NCI-H146 treated with DMSO at 0.1 percent for 48 hours (cell line): ENCODE measurements around the gene PREX1.
A peak's percentile ranks its signal among the peaks of the same experiment; 100 is the strongest.
"Not testable (repeated sequence)": the region's sequence is repeated elsewhere in the genome, so short reads cannot be mapped to it uniquely, and the experiment has no call there.

Source experiments
- DNase-seq: peaks from one replicate; lab custom pipeline; 2025; ENCODE audit not compliant: unreplicated experiment; lab: John Stamatoyannopoulos, UW

PREX1 gene

GRCh38 chr20:48827855-48828733 is at the start of gene PREX1:
TSS of gene PREX1 (minus strand) at chr20:48827999. CDS start at chr20:48827860, 139 bp downstream.
- peak; percentile 59 for DNase-seq

- DNase-seq, result no peak
Measured at GRCh38 chr20:48877304-48877703, 49.5 kb upstream of the PREX1 start.

GRCh38 chr20:48875914-48876240 is 48.1 kb upstream of the PREX1 start:
- DNase-seq, result no peak

DNA sequence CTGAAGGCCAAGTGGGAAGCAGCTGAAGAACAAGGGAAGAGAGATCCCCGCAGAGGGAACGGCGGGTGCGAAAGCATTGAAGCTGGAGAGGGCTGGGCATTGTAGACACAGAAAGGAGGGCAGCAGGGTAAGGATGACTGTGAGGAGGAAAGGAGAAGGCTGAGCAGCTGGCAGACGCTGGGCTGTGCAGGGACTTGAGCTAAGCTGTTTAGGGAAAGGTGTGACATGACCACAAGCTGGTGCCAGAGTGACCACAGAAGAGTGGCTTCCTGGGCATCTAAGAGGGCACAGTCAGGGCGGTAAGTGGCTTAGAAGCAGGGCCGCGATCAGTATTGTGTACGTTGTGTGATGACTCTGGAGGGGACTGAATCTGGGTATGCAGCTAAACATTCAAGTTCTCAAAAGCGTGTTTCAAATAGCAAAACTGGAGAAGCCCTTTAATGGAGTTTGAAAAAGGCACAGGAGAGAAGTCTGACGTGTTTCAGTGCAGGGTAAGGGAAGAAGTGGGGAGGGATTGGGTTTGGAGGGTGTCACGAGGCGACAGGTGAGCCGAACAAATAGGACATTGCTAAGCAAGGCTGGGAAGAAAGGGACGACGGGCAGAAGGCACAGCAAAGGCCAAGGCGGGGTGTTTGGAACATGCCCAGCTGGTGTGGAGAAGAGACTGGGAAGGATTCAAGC is 47.6 kb upstream of the PREX1 start:
- no peak for DNase-seq

DNA sequence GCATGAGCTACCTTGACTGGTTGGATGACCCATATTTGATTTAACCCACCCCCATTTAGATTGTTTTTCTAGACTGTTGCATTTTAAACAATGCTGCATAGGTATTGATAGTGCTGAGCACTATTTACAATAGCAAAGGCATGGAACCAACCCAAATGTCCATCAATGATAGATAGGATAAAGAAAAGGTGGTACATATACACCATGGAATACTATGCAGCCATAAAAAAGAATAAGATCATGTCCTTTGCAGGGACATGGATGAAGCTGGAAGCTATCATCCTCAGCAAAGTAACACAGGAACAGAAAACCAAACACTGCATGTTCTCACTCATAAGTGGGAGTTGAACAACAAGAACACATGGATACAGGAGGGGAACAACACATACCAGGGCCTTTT is 41.6 kb upstream of the PREX1 start:
- DNase-seq, result not testable (repeated sequence)

- no peak for DNase-seq
Measured at GRCh38 chr20:48866936-48867335, 39.1 kb upstream of the PREX1 start.

DNA sequence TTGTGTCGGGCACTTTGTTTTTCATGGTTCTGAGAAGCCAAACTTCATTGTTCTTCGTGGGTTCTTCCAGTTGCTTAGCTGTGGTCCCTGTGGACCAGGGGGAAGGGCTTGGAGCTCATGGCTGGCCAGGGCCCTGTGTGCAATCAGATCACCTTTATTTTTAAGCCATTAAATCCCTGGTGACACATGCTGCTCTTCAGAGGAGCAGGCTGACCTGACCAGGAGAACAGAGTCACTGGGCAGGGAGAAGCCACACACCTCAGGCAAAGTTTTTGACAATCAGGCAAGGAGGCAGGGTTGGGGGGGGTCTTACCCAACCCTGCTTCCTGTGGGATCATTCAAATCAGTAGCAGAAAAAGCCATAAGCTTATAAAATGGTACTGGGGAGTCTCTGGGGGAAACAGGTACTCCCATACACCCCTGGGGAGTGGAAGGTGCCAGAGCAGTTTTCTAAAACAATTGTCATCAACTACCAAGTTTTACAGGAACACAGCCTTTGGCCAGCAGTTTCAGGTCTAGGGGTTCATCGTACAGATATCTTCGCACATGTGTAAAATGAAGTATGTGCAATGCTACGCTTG is 37.0 kb upstream of the PREX1 start:
- DNase-seq, result no peak

- DNase-seq, result no peak
Measured at GRCh38 chr20:48864254-48864653, 36.5 kb upstream of the PREX1 start.

DNA sequence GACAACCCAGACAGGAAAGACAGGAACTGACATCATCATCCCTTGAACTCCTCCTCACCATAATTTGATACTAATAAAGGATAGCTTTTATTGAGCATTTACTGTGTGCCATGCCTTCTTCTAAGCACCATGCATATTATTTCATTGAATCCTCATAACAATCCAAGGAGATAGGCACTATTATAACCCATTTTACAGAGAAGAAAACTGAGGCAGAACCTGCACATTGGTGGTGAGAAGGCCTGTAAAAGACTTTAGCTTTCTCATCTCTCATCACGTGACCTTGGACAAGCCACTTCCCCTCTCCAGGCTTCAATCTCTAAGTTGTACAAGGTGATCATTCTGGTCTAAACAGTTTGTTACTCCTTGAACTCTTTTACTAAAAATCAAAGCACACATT is 34.5 kb upstream of the PREX1 start:
- DNase-seq, result no peak

DNA sequence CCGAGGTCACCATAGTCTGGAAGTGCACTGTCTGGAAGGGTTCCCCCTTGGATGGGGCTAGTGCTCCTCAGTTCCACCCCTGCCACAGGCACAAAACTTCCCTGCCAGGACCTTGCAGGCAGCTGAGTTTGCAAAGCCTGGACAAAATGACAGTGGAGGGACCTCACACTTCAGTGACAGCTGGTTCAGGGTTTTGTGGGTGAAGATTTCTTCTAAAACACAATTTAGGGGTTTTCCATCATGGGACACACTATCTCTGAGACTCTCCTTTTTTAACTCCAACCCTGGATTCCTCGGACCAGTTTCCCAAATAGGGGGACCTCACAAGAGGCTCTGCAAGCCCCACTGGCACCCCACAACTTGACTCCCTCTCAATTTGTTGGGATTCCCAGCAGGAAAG is 33.6 kb upstream of the PREX1 start:
- DNase-seq, result no peak

DNA sequence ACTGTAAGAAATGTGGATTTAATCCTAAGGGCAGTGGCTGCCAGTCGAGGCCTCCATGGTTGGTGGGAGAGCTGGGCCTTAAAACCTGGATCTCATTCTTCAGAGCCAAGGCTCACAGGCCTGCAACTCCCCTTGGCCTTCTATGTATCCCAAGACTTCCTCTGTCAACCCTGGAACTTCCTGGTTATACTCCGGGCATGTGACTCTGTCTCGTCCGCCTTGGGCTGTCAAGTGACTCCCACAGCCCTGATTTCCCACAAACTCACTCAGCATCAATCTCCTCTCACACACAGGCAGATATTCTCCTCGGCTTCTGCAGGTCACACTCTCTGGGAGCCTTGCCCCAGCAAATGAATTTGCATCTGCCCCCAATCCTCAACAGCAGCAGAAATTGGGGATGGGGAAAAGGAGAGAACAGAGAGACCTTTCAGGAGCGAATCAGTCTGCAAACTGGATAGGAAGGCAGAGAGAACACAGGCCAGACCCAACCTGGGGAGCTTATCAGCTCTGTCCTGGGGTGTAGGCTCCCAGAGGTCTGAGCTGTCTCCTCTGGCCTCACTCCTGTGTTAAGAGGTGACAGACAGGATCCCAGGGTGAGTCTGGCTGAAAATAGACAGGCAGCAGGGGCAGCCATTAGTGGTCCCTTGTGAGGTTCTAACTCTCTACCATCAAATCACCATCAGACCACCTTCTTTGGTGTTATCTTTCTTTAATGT is 30.4 kb upstream of the PREX1 start:
- DNase-seq, result no peak

DNA sequence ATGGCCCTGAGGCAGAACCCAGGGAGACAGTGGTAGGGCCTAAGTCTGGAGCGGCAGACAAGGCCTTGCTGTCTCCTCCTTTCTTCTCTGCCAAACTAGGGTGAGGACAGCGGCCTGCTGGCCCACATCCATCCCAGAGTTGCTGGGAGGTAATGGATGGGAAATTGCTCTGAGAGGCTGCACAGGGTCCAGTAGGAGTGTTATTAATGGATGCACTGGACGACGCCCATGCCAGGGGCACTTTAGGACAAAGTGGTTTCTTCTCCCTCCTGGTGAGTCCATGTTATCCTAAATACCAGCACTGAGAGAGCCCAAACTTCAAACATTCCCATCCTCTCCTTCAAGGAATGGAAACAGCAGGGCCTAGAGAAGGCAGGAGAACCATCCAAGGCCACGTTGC is 28.3 kb upstream of the PREX1 start:
- no peak for DNase-seq

- DNase-seq, result no peak
Measured at GRCh38 chr20:48855046-48855445, 27.2 kb upstream of the PREX1 start.

DNA sequence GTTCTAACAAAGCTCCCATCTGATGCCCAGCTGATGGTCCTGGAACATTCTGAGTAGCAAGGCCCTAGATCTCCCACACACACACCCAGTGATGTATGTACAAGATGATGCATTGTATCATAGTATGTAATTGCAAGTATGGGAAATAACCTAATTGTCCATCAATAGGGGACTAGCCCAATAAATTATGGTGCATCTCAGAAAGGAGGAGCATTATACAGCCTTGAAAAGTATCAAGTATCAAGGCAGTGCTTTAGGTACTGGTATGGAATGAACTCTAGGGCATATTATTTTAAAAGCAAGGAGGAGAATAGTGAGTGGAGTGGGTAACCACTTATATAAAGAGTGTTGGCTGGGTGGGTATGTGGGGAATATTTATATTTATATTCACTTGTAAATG is 24.8 kb upstream of the PREX1 start:
- DNase-seq, result no peak

DNA sequence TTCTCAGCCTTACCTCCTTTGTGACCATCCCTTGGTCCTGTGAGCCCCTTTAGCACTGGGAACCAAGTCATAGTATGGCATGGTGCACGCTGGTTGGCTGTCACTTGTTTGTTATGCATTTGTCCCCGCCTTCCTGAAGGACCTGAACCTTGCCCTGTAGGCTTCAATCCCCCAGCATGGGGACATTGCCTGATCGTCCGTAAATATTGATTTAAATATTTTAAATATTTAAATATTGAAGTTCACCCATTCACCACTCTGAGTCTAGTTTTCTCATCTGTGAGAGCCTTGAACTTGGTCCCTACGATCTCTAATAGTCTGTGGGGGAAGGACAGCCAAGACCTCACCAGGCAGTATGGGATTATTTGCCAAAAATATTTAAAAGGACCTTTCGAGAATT is 23.8 kb upstream of the PREX1 start:
- no peak for DNase-seq

- DNase-seq, result no peak
Measured at GRCh38 chr20:48850977-48851299, 23.1 kb upstream of the PREX1 start.

GRCh38 chr20:48850257-48850976 is 22.6 kb upstream of the PREX1 start:
- DNase-seq, result peak; percentile 33

GRCh38 chr20:48849779-48850178 is 22.0 kb upstream of the PREX1 start:
- DNase-seq, result no peak

GRCh38 chr20:48849299-48849698 is 21.5 kb upstream of the PREX1 start:
- peak; percentile 22 for DNase-seq

- DNase-seq, result no peak
Measured at GRCh38 chr20:48847498-48848205, 19.9 kb upstream of the PREX1 start.
